Suprapubic skin (tissue), 4 donors: ENCODE measurements around the gene TNFRSF25. TPM values are rescaled to one million over a fixed set of nuclear protein-coding genes. Genes with fewer than 3 reads are reported as not detected.

ENCODE experiments used
- DNase-seq, 2 donors: peaks; one replicate each; pipeline ENCODE4 v3.0.0-alpha.2; 2019; ENCODE audit warnings: low spot score in 2 of 2
- H3K27ac ChIP-seq: fragments of 200-600 bp; sonication (generic); one replicate; pipeline ENCODE4 v1.5.1; 2019
- H3K27me3 ChIP-seq: fragments of 200-600 bp; sonication (generic); one replicate; pipeline ENCODE4 v1.5.1; 2019
- H3K36me3 ChIP-seq: fragments of 200-600 bp; sonication (generic); one replicate; pipeline ENCODE4 v1.5.1; 2019
- H3K4me1 ChIP-seq: fragments of 200-600 bp; sonication (generic); one replicate; pipeline ENCODE4 v1.5.1; 2019
- H3K4me3 ChIP-seq: fragments of 200-600 bp; sonication (generic); one replicate; pipeline ENCODE4 v1.5.1; 2019; ENCODE audit warnings: mild to moderate bottlenecking
- H3K9me3 ChIP-seq: fragments of 200-600 bp; sonication (generic); one replicate; pipeline ENCODE4 v1.5.1; 2019
- EP300 ChIP-seq: sonication (generic); formaldehyde crosslinking; IDR thresholded peaks from one replicate; pipeline ENCODE4 v1.6.1; 2017; ENCODE audit warnings: antibody characterized with exemption
- POLR2A ChIP-seq, 2 donors: fragments of 450-650 bp; IDR thresholded peaks; one replicate each; pipeline ENCODE4 v1.6.1; 2017; ENCODE audit warnings: antibody characterized with exemption in 2 of 2, mild to moderate bottlenecking in 2 of 2, moderate library complexity in 2 of 2
- POLR2AphosphoS5 ChIP-seq, 3 donors: sonication (generic); formaldehyde crosslinking; IDR thresholded peaks; one replicate each; pipeline ENCODE4 v1.6.1; 2017; ENCODE audit warnings: antibody characterized with exemption in 3 of 3
- WGBS: methylation state at CpG from one replicate; pipeline ENCODE4 v1.1.5; 2018; 5-methylcytosine and 5-hydroxymethylcytosine counted together
- total RNA-seq, 4 donors: library from RNA; depleted of rRNA; stranded (reverse); fragments of >200 nt; gene quantifications; one replicate each; pipeline ENCODE4 v1.1.0, GENCODE V29; 2016
- TF ChIP-seq, protein P1 (sequence below), 2 donors: fragments of 200-600 bp in 1 of 2; fragments of 450-650 bp in 1 of 2; sonication (generic) in 1 of 2; IDR thresholded peaks; one replicate each; pipeline ENCODE4 v1.5.1; 2016 to 2019; ENCODE audit warnings: antibody characterized with exemption in 2 of 2, mild to moderate bottlenecking in 1 of 2, moderate library complexity in 1 of 2

TNFRSF25 gene, protein sequence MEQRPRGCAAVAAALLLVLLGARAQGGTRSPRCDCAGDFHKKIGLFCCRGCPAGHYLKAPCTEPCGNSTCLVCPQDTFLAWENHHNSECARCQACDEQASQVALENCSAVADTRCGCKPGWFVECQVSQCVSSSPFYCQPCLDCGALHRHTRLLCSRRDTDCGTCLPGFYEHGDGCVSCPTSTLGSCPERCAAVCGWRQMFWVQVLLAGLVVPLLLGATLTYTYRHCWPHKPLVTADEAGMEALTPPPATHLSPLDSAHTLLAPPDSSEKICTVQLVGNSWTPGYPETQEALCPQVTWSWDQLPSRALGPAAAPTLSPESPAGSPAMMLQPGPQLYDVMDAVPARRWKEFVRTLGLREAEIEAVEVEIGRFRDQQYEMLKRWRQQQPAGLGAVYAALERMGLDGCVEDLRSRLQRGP
- total RNA-seq: 100 to 1,000 TPM in 2 of 4 donors, 10 to 100 TPM in 2; 66.8 to 411 (median 99.5) TPM

GRCh38 chr1:6466023-6466422 is at the start of gene TNFRSF25:
TNFRSF25 (minus strand) TSS chr1:6466173; CDS start chr1:6466107, 66 bp downstream.
- Histone ChIP-seq H3K27ac (no peak within 1 kb of the TSS), H3K27me3 (peaks cover 14% of the 10 kb centered on the region), H3K4me1 (peaks cover 6% of the 10 kb centered on the region), H3K36me3 (peaks cover 61% of the 10 kb centered on the region), H3K9me3 (no peaks in the 10 kb centered on the region), H3K4me3 (peak within 1 kb of the TSS; percentile 21)
- TF ChIP-seq, protein P1, sequence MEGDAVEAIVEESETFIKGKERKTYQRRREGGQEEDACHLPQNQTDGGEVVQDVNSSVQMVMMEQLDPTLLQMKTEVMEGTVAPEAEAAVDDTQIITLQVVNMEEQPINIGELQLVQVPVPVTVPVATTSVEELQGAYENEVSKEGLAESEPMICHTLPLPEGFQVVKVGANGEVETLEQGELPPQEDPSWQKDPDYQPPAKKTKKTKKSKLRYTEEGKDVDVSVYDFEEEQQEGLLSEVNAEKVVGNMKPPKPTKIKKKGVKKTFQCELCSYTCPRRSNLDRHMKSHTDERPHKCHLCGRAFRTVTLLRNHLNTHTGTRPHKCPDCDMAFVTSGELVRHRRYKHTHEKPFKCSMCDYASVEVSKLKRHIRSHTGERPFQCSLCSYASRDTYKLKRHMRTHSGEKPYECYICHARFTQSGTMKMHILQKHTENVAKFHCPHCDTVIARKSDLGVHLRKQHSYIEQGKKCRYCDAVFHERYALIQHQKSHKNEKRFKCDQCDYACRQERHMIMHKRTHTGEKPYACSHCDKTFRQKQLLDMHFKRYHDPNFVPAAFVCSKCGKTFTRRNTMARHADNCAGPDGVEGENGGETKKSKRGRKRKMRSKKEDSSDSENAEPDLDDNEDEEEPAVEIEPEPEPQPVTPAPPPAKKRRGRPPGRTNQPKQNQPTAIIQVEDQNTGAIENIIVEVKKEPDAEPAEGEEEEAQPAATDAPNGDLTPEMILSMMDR (IDR thresholded peaks at IDR 0.05): no peak
- TF ChIP-seq POLR2A (IDR thresholded peaks at IDR 0.05) (no peak), EP300 (no peak), POLR2AphosphoS5 (IDR thresholded peaks at IDR 0.05) (no peak)
- no peak for DNase-seq
- WGBS: 66% methylated on average over 17 of the region's 43 CpGs

DNA sequence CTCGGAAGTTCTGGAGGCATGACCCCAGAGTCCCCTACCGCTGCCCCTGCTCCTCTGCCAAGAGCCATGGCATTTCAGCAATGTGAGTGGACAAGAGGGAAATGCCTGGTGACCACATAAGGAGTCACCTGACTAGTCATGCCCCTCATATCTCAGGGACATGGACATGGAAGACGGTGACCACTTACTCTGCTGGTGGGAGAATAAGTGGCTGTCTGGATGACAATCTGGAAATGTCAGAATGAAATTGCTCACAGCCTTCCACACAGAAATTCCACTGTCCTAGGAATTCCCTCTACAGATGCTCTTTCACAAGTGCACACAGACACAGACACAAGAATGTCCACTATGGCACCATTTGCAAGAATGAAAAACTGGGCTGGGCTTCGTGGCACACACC is 49.8 kb upstream of the TNFRSF25 start:
- no peak overlapping the region for H3K4me3 ChIP-seq
- H3K36me3 ChIP-seq: no peaks in the 10 kb centered on the region
- H3K27me3 ChIP-seq: no peaks in the 10 kb centered on the region
- DNase-seq: no peak
- peaks cover 19% of the 10 kb centered on the region for H3K4me1 ChIP-seq
- no peak overlapping the region for H3K27ac ChIP-seq
- TF ChIP-seq POLR2AphosphoS5 (IDR thresholded peaks at IDR 0.05): no peak
- no peak for TF ChIP-seq POLR2A (IDR thresholded peaks at IDR 0.05)
- TF ChIP-seq, protein P1 (IDR thresholded peaks at IDR 0.05): no peak
- no peak for TF ChIP-seq EP300
- 91% methylated on average over 4 of the region's 4 CpGs for WGBS
- H3K9me3 ChIP-seq: no peaks in the 10 kb centered on the region

DNA sequence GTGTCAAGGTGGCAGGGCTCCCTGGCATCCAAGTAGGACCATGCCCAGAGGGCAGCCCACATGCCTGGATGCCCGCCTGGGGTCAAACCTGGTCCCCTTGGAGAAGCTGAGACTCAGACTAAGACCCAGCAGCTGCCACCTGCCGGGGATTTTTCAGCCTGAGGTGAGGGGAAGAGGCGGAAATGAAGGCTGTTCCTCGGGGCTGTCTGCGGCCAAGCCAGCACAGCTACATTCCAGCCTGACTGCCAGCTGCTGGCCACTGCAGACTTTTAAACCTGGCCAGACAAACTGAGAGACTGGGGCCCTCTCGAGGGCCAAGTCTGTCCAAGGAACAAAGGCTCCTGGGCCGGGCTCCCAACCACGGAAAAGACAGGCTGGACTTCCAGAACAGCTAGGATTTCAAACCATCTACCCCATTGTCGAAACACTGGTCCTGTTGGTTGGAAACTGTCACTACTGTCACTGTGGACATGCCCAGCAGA is 47.4 kb upstream of the TNFRSF25 start:
- no peaks in the 10 kb centered on the region for H3K36me3 ChIP-seq
- no peaks in the 10 kb centered on the region for H3K9me3 ChIP-seq
- DNase-seq: no peak
- TF ChIP-seq POLR2A (IDR thresholded peaks at IDR 0.05) (no peak), POLR2AphosphoS5 (IDR thresholded peaks at IDR 0.05) (no peak), EP300 (no peak)
- TF ChIP-seq, protein P1 (IDR thresholded peaks at IDR 0.05): no peak
- no peak overlapping the region for H3K27ac ChIP-seq
- no peaks in the 10 kb centered on the region for H3K27me3 ChIP-seq
- no peaks in the 10 kb centered on the region for H3K4me1 ChIP-seq
- WGBS: 68% methylated on average over 3 of the region's 9 CpGs
- H3K4me3 ChIP-seq: no peak overlapping the region

DNA sequence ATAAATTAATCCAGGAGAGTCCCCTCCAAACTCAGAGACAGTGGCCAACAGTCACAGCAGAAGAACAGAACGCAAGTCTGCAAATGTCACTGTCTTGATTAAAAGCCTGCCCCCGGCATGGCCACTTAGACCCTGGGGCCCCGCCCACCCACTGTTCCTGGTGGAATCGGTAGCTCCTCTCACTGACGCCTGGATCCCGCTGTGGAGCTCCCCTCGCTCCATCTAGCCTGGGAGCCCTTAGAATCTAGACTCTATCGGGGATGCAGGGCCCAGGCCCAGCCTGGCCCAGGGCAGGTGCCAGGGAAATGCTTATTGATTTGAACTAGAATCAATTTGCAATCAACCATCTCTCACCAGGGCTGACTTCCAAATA is 46.9 kb upstream of the TNFRSF25 start:
- no peak for DNase-seq

More for the DNA sequence above, 46.9 kb upstream of the TNFRSF25 start:
- Histone ChIP-seq H3K4me1 (no peaks in the 10 kb centered on the region), H3K9me3 (no peaks in the 10 kb centered on the region), H3K27me3 (no peaks in the 10 kb centered on the region), H3K4me3 (no peak overlapping the region), H3K36me3 (no peaks in the 10 kb centered on the region), H3K27ac (no peak overlapping the region)
- WGBS: 65% methylated on average over 5 of the region's 8 CpGs
- TF ChIP-seq, protein P1 (IDR thresholded peaks at IDR 0.05): no peak
- TF ChIP-seq POLR2A (IDR thresholded peaks at IDR 0.05) (no peak), POLR2AphosphoS5 (IDR thresholded peaks at IDR 0.05) (no peak), EP300 (no peak)
